Neural crest cell (in vitro differentiated cells): Measurements from ENCODE around the gene CPA4. TPM values are rescaled to one million over a fixed set of nuclear protein-coding genes. Genes with fewer than 3 reads are reported as not detected.

ENCODE experiments used
- DNase-seq: peaks from one replicate; pipeline ENCODE4 v3.0.0; 2021; ENCODE audit warnings: low read depth, mixed read lengths, low spot score
- H3K27ac Mint-ChIP-seq: one replicate; pipeline ENCODE4 v1.8.0; 2021; ENCODE audit warnings: mild to moderate bottlenecking, mixed read lengths; ENCODE audit not compliant: unreplicated experiment
- H3K27me3 Mint-ChIP-seq: 2 replicates; pipeline ENCODE4 v1.8.0; 2021; ENCODE audit warnings: low read depth, mild to moderate bottlenecking, mixed read lengths
- H3K36me3 Mint-ChIP-seq: 2 replicates; pipeline ENCODE4 v1.8.0; 2021; ENCODE audit warnings: low read depth, mild to moderate bottlenecking, mixed read lengths
- H3K4me1 Mint-ChIP-seq: 2 replicates; pipeline ENCODE4 v1.8.0; 2021; ENCODE audit warnings: mixed read lengths
- H3K4me3 Mint-ChIP-seq: one replicate; pipeline ENCODE4 v1.8.0; 2021; ENCODE audit warnings: mild to moderate bottlenecking, mixed read lengths
- H3K9me3 Mint-ChIP-seq: 2 replicates; pipeline ENCODE4 v1.8.0; 2021; ENCODE audit warnings: mixed read lengths
- CTCF ChIP-seq: fragments of 200-600 bp; sonication (generic); conservative IDR thresholded peaks from 2 replicates; pipeline ENCODE4 v1.5.0; 2021; ENCODE audit warnings: antibody characterized with exemption, mild to moderate bottlenecking
- total RNA-seq: library from RNA; stranded (reverse); gene quantifications from 2 replicates; pipeline ENCODE4 v1.2.1, GENCODE V29; 2021

The CPA4 gene
- total RNA-seq, 1 donor from 2014 or later: 0.72 TPM

GRCh38 chr7:130299866-130300265 lies 6.9 kb downstream of the CPA4 start:
- H3K36me3 Mint-ChIP-seq: no peaks in the 10 kb centered on the region
- H3K27ac Mint-ChIP-seq: no peak overlapping the region
- peaks cover 5% of the 10 kb centered on the region for H3K9me3 Mint-ChIP-seq
- H3K27me3 Mint-ChIP-seq: no peaks in the 10 kb centered on the region
- H3K4me3 Mint-ChIP-seq: no peak overlapping the region
- no peak for TF ChIP-seq CTCF
- peaks cover 67% of the 10 kb centered on the region for H3K4me1 Mint-ChIP-seq
- no peak for DNase-seq

GRCh38 chr7:130301501-130302020 lies 8.6 kb downstream of the CPA4 start:
- DNase-seq: no peak
- Mint-ChIP-seq H3K27ac (no peak overlapping the region), H3K36me3 (no peaks in the 10 kb centered on the region), H3K9me3 (peaks cover 3% of the 10 kb centered on the region), H3K27me3 (no peaks in the 10 kb centered on the region), H3K4me3 (no peak overlapping the region), H3K4me1 (peaks cover 56% of the 10 kb centered on the region)
- no peak for TF ChIP-seq CTCF

GRCh38 chr7:130302649-130303048 lies 9.7 kb downstream of the CPA4 start:
- H3K36me3 Mint-ChIP-seq: no peaks in the 10 kb centered on the region
- H3K27ac Mint-ChIP-seq: no peak overlapping the region
- no peak overlapping the region for H3K4me3 Mint-ChIP-seq
- no peak for TF ChIP-seq CTCF
- peaks cover 48% of the 10 kb centered on the region for H3K4me1 Mint-ChIP-seq
- no peaks in the 10 kb centered on the region for H3K27me3 Mint-ChIP-seq
- H3K9me3 Mint-ChIP-seq: peaks cover 3% of the 10 kb centered on the region
- no peak for DNase-seq

- H3K9me3 Mint-ChIP-seq: peaks cover 3% of the 10 kb centered on the region
- no peak overlapping the region for H3K4me3 Mint-ChIP-seq
- H3K36me3 Mint-ChIP-seq: no peaks in the 10 kb centered on the region
- H3K27ac Mint-ChIP-seq: no peak overlapping the region
- TF ChIP-seq CTCF: no peak
- peaks cover 43% of the 10 kb centered on the region for H3K4me1 Mint-ChIP-seq
- H3K27me3 Mint-ChIP-seq: no peaks in the 10 kb centered on the region
- DNase-seq: no peak
Observed at GRCh38 chr7:130303127-130303526, 10.2 kb downstream of the CPA4 start.

GRCh38 chr7:130303551-130303950 lies 10.6 kb downstream of the CPA4 start:
- Mint-ChIP-seq H3K4me1 (peaks cover 39% of the 10 kb centered on the region), H3K36me3 (no peaks in the 10 kb centered on the region), H3K4me3 (no peak overlapping the region), H3K9me3 (peaks cover 3% of the 10 kb centered on the region), H3K27me3 (no peaks in the 10 kb centered on the region), H3K27ac (no peak overlapping the region)
- no peak for TF ChIP-seq CTCF
- no peak for DNase-seq
